ENCODE data around the gene LGALS7. TPM values are rescaled to one million over a fixed set of nuclear protein-coding genes. Genes with fewer than 3 reads are reported as not detected.

LGALS7 gene
- polyA plus RNA-seq, 1 of the 3 experiments (the other 2 are of a cell fraction): not detected

- Histone ChIP-seq H3K9me2 (no peaks in the 10 kb centered on the region), H3K4me1 (ENCODE audit: control insufficient read depth in 1 of 2, insufficient read depth in 2 of 2, low read depth in 1 of 2, low read length in 1 of 2) (no peaks in the 10 kb centered on the region), H3K27me3 (ENCODE audit: insufficient read depth) (no peaks in the 10 kb centered on the region), H4K20me1 (ENCODE audit: insufficient read depth) (0 out of 2 replicates have a peak, but pooled peaks cover 6% of the 10 kb centered on the region), H3K9ac (no peak overlapping the region), H3F3A (replicated peaks; ENCODE audit: insufficient read depth) (peaks cover 22% of the 10 kb centered on the region), H3K9me3 (no peaks in the 10 kb centered on the region), H3K4me3 (ENCODE audit: low read depth in 2 of 2, low read length in 1 of 2) (no peak overlapping the region), H2AFZ (ENCODE audit: low read depth) (no peak overlapping the region), H3K36me3 (replicated peaks in 1 of 2; ENCODE audit: control insufficient read depth in 1 of 2, insufficient read depth in 2 of 2, low read length in 1 of 2) (peaks cover 50 to 89% of the 10 kb centered on the region in 2 experiments), H3K4me2 (no peak overlapping the region), H3K27ac (ENCODE audit: low read depth in 2 of 2, low read length in 1 of 2) (no peak overlapping the region), H3K79me2 (ENCODE audit: insufficient read depth) (peaks cover 12% of the 10 kb centered on the region)
- CTCF ChIA-PET: interaction anchor here (1.6 kb wide), 1 partner anchor 8 kb away, joined by 3 read pairs; no protein-coding TSS in a partner anchor
- POLR2A ChIA-PET: interaction anchor here (0.9 kb wide), 1 partner anchor 11 kb away, joined by 3 read pairs; no protein-coding TSS in a partner anchor
- 98% methylated on average over 6 of the region's 6 CpGs for WGBS (ENCODE audit: low lambda C conversion rate)
- no peak for DNase-seq
- TF ChIP-seq FOSL2 (IDR thresholded peaks at IDR 0.05; ENCODE audit: borderline replicate concordance, low read depth) (no peak), CHD2 (IDR thresholded peaks at IDR 0.05; ENCODE audit: low read length, partially characterized antibody) (no peak), REST (IDR thresholded peaks at IDR 0.05; ENCODE audit: low read depth, low read length) (no peak), POLR2AphosphoS5 (IDR thresholded peaks at IDR 0.05; ENCODE audit: low read depth, low read length) (no peak), ELF1 (IDR thresholded peaks at IDR 0.05) (no peak), NRF1 (IDR thresholded peaks at IDR 0.05; ENCODE audit: low read depth, low read length) (no peak), GABPA (IDR thresholded peaks at IDR 0.05; ENCODE audit: low read depth) (no peak), EP300 (IDR thresholded peaks at IDR 0.05; ENCODE audit: borderline replicate concordance in 1 of 2, low read depth in 1 of 2, low read length in 1 of 2) (no peak), FOXJ3 (CRISPR knock-in tag; IDR thresholded peaks at IDR 0.05) (no peak), MEF2A (IDR thresholded peaks at IDR 0.05; ENCODE audit: borderline replicate concordance, low read depth) (no peak), MXI1 (IDR thresholded peaks at IDR 0.05; ENCODE audit: low read depth, low read length) (no peak), MAX (IDR thresholded peaks at IDR 0.05; ENCODE audit: low read depth) (no peak), TCF12 (IDR thresholded peaks at IDR 0.05) (no peak), SIN3A (IDR thresholded peaks at IDR 0.05; ENCODE audit: borderline replicate concordance, low read depth, low read length) (no peak), RFX5 (IDR thresholded peaks at IDR 0.05; ENCODE audit: low read length) (no peak), SMC3 (IDR thresholded peaks at IDR 0.05; ENCODE audit: low read depth, low read length) (no peak), NFIC (IDR thresholded peaks at IDR 0.05; ENCODE audit: borderline replicate concordance) (no peak), CTCF (IDR thresholded peaks at IDR 0.05) (no peak), RCOR1 (IDR thresholded peaks at IDR 0.05; ENCODE audit: low read length) (no peak)
Observed at GRCh38 chr19:38726284-38726673, 47.0 kb downstream of the LGALS7 start.

Measured in SK-N-SH (cell line).